ENCODE measurements around the gene MTHFD1L. TPM values are rescaled to one million over a fixed set of nuclear protein-coding genes. Genes with fewer than 3 reads are reported as not detected.

The MTHFD1L gene
- total and polyA plus RNA-seq, 10 donors: 6.7 to 32.1 (median 13.1) TPM

DNA sequence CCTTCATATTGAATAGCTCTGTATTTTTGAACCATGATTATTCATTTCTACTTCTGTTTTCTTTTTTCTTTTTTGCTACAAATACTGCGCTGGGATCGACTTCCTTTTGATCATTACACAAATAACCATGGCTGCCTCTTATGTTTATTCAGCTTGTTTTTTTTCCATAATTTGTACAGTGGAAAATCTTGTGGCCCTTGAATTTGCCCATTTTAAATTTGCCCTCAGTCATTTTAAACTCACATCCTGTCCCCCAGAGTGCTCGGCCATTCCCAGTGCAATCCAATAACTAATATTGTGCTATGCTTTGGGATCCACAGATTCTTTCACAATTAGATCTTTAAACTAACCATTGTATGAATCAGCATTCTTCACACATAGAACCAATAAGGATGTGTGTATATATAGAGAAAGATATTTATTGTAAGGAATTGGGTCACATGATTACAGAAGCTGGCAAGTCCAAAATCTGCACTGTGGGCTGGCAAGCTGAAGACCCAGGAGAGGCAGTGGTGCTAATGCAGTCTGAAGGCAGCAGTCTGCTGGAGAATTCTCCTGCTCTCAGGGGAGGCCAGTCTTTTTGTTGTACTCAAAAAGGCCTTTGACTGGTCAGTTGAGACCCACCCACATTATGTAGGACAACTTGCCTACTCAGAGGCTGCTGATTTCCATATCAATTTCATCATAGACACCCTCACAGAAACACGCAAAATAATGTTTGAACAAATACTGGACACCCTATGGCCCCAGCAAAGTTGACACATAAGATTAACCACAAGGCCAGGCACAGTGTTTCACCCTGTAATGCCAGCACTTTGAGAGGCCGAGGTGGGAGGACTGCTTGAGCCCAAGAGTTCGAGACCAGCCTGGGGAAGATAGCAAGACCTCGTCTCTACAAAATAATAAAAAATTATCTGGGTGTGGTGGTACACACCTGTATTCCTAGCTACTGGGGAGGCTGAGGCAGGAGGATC lies 147.1 kb downstream of the MTHFD1L start:
- TF ChIP-seq POLR2A (IDR thresholded peaks at IDR 0.05) (no peak), POLR2AphosphoS5 (IDR thresholded peaks at IDR 0.05) (no peak)
- TF ChIP-seq, protein P1, sequence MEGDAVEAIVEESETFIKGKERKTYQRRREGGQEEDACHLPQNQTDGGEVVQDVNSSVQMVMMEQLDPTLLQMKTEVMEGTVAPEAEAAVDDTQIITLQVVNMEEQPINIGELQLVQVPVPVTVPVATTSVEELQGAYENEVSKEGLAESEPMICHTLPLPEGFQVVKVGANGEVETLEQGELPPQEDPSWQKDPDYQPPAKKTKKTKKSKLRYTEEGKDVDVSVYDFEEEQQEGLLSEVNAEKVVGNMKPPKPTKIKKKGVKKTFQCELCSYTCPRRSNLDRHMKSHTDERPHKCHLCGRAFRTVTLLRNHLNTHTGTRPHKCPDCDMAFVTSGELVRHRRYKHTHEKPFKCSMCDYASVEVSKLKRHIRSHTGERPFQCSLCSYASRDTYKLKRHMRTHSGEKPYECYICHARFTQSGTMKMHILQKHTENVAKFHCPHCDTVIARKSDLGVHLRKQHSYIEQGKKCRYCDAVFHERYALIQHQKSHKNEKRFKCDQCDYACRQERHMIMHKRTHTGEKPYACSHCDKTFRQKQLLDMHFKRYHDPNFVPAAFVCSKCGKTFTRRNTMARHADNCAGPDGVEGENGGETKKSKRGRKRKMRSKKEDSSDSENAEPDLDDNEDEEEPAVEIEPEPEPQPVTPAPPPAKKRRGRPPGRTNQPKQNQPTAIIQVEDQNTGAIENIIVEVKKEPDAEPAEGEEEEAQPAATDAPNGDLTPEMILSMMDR (IDR thresholded peaks at IDR 0.05 in 8 of 11, conservative IDR thresholded peaks at IDR 0.05 in 3 of 11): no peak
- Histone ChIP-seq H3K9me3 (no peaks in the 10 kb centered on the region), H3K27ac (no peak overlapping the region), H3K4me1 (peaks cover 0 to 12% (median 8%) of the 10 kb centered on the region in 6 donors), H3K4me3 (no peak overlapping the region), H3K36me3 (peaks cover 0 to 19% (median 0%) of the 10 kb centered on the region in 6 donors), H3K27me3 (replicated peaks in 1 of 7) (no peaks in the 10 kb centered on the region)
- no peak for DNase-seq
- intact Hi-C loops (cut with DNase I; ENCODE audit: low total_unique reads): no loop called here
- WGBS, 5 donors: 92 to 97% (median 93%) methylated on average over 7 of the region's 7 CpGs

DNA sequence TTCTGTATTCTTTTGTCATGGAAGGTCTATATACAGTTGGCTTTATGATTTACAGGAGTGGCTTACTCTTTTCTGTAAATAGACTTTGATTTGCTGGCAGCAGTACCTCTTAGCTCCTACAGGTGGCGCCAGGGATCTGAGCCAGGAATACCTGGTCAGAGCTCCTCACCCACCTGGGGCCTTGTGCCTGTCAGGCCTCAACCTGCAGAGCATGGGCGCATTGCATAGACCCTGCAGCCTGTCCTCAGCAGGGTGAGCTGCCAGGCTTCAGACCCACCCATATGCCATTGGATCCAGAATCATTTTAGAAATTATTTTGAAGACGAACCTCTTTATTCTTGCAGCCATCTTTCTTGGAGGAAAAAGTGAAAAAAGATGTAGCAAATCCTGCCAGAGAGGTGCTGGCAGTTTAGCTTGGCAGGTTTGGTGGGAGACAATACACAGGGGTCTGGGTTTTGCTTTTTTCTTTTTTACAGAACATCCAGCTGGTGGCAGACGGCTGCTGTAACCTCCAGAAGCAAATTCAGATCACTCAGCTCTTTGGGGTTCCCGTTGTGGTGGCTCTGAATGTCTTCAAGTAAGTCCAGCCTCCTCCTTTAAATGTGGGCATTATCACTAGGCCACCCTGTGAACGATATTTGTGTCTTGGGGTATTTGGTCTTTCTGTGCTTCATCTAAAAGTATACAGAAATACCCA lies 149.1 kb downstream of the MTHFD1L start:
- no peaks in the 10 kb centered on the region for H3K9me3 ChIP-seq
- H3K4me3 ChIP-seq: peak overlapping the region in 1 of 8 donors; percentile 2
- TF ChIP-seq POLR2AphosphoS5 (IDR thresholded peaks at IDR 0.05): peak in 2 of 3 donors; percentile 25 to 31
- TF ChIP-seq, protein P1 (IDR thresholded peaks at IDR 0.05 in 8 of 11, conservative IDR thresholded peaks at IDR 0.05 in 3 of 11): peak; percentile 81 to 98 (median 89)
- no peak for TF ChIP-seq POLR2A (IDR thresholded peaks at IDR 0.05)
- peaks cover 0 to 12% (median 8%) of the 10 kb centered on the region in 6 donors for H3K4me1 ChIP-seq
- peak overlapping the region in 5 of 8 donors; percentile 3 to 65 (median 50) for H3K27ac ChIP-seq
- intact Hi-C loops (cut with DNase I; ENCODE audit: low total_unique reads): loop anchor here (2.0 kb wide), 1 partner anchor 310 kb away; no protein-coding TSS in a partner anchor
- no peaks in the 10 kb centered on the region for H3K27me3 ChIP-seq (replicated peaks in 1 of 7)
- peak; percentile 86 for DNase-seq
- peaks cover 0 to 35% (median 0%) of the 10 kb centered on the region in 6 donors for H3K36me3 ChIP-seq
- 52 to 63% (median 58%) methylated on average over 5 to 6 of the region's 6 CpGs for WGBS, 5 donors

DNA sequence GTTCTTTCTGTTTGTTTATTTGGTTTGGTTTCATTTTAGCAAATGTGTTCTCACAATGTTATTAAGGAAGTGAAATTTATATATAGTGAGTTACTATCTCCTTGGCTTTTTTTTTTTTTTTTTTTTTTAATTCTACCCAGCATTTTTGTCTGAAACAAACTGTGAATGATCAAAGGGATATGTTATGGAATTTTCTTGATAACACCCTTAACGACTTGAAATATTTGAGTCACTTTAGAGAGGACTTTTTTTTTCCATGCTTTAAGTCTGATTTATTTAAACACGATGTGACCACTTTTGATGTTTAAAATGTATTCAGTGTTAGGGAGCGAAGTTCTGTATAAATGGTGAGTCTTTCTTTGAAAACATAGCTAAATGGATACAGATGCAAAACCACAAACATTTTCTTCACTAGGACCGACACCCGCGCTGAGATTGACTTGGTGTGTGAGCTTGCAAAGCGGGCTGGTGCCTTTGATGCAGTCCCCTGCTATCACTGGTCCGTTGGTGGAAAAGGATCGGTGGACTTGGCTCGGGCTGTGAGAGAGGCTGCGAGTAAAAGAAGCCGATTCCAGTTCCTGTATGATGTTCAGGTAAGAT lies 149.7 kb downstream of the MTHFD1L start:
- WGBS, 5 donors: 78 to 90% (median 85%) methylated on average over 12 of the region's 12 CpGs
- H3K4me1 ChIP-seq: peaks cover 0 to 12% (median 8%) of the 10 kb centered on the region in 6 donors
- TF ChIP-seq, protein P1 (IDR thresholded peaks at IDR 0.05 in 8 of 11, conservative IDR thresholded peaks at IDR 0.05 in 3 of 11): no peak
- no peak for TF ChIP-seq POLR2A (IDR thresholded peaks at IDR 0.05)
- TF ChIP-seq POLR2AphosphoS5 (IDR thresholded peaks at IDR 0.05): no peak
- H3K27ac ChIP-seq: peak overlapping the region in 5 of 8 donors; percentile 3 to 65 (median 50)
- no peaks in the 10 kb centered on the region for H3K9me3 ChIP-seq
- no peak for DNase-seq
- intact Hi-C loops (cut with DNase I; ENCODE audit: low total_unique reads): loop anchor here (2.0 kb wide), 1 partner anchor 310 kb away; no protein-coding TSS in a partner anchor
- peak overlapping the region in 1 of 8 donors; percentile 2 for H3K4me3 ChIP-seq
- H3K36me3 ChIP-seq: peaks cover 0 to 40% (median 0%) of the 10 kb centered on the region in 6 donors
- no peaks in the 10 kb centered on the region for H3K27me3 ChIP-seq (replicated peaks in 1 of 7)
